Measurements from ENCODE around the gene IL18BP. TPM values are rescaled to one million over a fixed set of nuclear protein-coding genes. Genes with fewer than 3 reads are reported as not detected.

Gene IL18BP
- total and polyA plus RNA-seq, 10 of the 15 experiments (the other 5 are each of a cell fraction or from before 2014, with no cell fraction given) = 2.6 to 18.1 (median 10.7) TPM

- no peak overlapping the region for H3K9ac ChIP-seq (ENCODE audit: control insufficient read depth, insufficient read depth, low read length)
- RAD21 ChIA-PET (ENCODE audit: unreplicated experiment) = interaction anchor here (1.2 to 2.7 kb wide), 5 partner anchors 9 to 439 kb away, joined by 3 to 17 read pairs (median 6); partner anchors contain the start of genes RNF121 and XNDC1N
- CTCF ChIA-PET = interaction anchor here (0.6 to 8.5 kb wide), 7 partner anchors 9 to 100 kb away, joined by 3 to 93 read pairs (median 4); no protein-coding TSS in a partner anchor
- DNase-seq (ENCODE audit: low read depth, low spot score) = peak; percentile 94
- peak; percentile 87 for ATAC-seq
- H3K9me3 ChIP-seq (replicated peaks; ENCODE audit: control insufficient read depth, insufficient read depth, low read length) = no peaks in the 10 kb centered on the region
- SMC1A ChIA-PET (ENCODE audit: uncharacterized antibody, unreplicated experiment) = interaction anchor here (0.6 to 8.3 kb wide), 18 partner anchors 8 to 423 kb away, joined by 3 to 67 read pairs (median 4); partner anchors contain the start of genes RNF121 and XNDC1N
- peak; percentile 52 for FAIRE-seq
- no peaks in the 10 kb centered on the region; the same call in none of the 2 replicates for H3K79me2 ChIP-seq (ENCODE audit: control insufficient read depth, insufficient read depth, low read length)
- H3K4me2 ChIP-seq (ENCODE audit: control insufficient read depth, insufficient read depth) = peak overlapping the region; percentile 49
- 5% methylated on average over 3 of the region's 3 CpGs for WGBS (ENCODE audit: insufficient coverage, insufficient replicate concordance, low lambda C conversion rate, missing lambda C conversion rate)
- peaks cover 8 to 21% of the 10 kb centered on the region in 2 experiments for H3K36me3 ChIP-seq (ENCODE audit: control insufficient read depth in 2 of 2, insufficient read depth in 2 of 2, low read length in 1 of 2)
- H3K27ac ChIP-seq (ENCODE audit: control insufficient read depth, insufficient read depth) = peak overlapping the region; percentile 77
- intact Hi-C loops (cut with micrococcal nuclease; ENCODE audit: unreplicated experiment) = no loop called here
- no peaks in the 10 kb centered on the region for H3K27me3 ChIP-seq (replicated peaks in 1 of 2; ENCODE audit: control insufficient read depth in 2 of 2, insufficient read depth in 2 of 2, low read length in 1 of 2)
- TSS peak; percentile 11 for BruUV-seq (replicated peaks)
- in situ Hi-C loops (cut with MboI) = no loop called here
- POLR2A ChIA-PET = interaction anchor here (0.7 to 1.5 kb wide), 4 partner anchors 8 to 49 kb away, joined by 3 to 4 read pairs (median 3); no protein-coding TSS in a partner anchor
- H4K20me1 ChIP-seq (ENCODE audit: control insufficient read depth, insufficient read depth) = no peaks in the 10 kb centered on the region
- H3K4me1 ChIP-seq (ENCODE audit: control insufficient read depth, insufficient read depth, low read length) = peaks cover 32% of the 10 kb centered on the region
- H2AFZ ChIP-seq (ENCODE audit: control insufficient read depth, low read depth, low read length) = no peak overlapping the region
- no peak overlapping the region for H3K4me3 ChIP-seq
- TF ChIP-seq SREBF2 (IDR thresholded peaks at IDR 0.05; ENCODE audit: low read length) (no peak), CHD4 (IDR thresholded peaks at IDR 0.05) (no peak), TBL1XR1 (IDR thresholded peaks at IDR 0.05; ENCODE audit: low read depth, low read length) (peak; percentile 59; the same call in 1 of the 2 replicates), FOXK2 (IDR thresholded peaks at IDR 0.05) (no peak), RELA (IDR thresholded peaks at IDR 0.05; ENCODE audit: borderline replicate concordance, partially characterized antibody) (no peak), ATF7 (IDR thresholded peaks at IDR 0.05; ENCODE audit: low read depth) (peak; percentile 80), PRDM15 (CRISPR knock-in tag; IDR thresholded peaks at IDR 0.05) (no peak), BACH1 (IDR thresholded peaks at IDR 0.05; ENCODE audit: borderline replicate concordance) (peak; percentile 86; the same call in 1 of the 2 replicates), MLLT1 (IDR thresholded peaks at IDR 0.05) (peak; percentile 71; the same call in 1 of the 2 replicates)
- TF ChIP-seq, protein P1, sequence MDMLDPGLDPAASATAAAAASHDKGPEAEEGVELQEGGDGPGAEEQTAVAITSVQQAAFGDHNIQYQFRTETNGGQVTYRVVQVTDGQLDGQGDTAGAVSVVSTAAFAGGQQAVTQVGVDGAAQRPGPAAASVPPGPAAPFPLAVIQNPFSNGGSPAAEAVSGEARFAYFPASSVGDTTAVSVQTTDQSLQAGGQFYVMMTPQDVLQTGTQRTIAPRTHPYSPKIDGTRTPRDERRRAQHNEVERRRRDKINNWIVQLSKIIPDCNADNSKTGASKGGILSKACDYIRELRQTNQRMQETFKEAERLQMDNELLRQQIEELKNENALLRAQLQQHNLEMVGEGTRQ (IDR thresholded peaks at IDR 0.05; ENCODE audit: borderline replicate concordance, low read depth, low read length) = no peak
- TF ChIP-seq, protein P2, sequence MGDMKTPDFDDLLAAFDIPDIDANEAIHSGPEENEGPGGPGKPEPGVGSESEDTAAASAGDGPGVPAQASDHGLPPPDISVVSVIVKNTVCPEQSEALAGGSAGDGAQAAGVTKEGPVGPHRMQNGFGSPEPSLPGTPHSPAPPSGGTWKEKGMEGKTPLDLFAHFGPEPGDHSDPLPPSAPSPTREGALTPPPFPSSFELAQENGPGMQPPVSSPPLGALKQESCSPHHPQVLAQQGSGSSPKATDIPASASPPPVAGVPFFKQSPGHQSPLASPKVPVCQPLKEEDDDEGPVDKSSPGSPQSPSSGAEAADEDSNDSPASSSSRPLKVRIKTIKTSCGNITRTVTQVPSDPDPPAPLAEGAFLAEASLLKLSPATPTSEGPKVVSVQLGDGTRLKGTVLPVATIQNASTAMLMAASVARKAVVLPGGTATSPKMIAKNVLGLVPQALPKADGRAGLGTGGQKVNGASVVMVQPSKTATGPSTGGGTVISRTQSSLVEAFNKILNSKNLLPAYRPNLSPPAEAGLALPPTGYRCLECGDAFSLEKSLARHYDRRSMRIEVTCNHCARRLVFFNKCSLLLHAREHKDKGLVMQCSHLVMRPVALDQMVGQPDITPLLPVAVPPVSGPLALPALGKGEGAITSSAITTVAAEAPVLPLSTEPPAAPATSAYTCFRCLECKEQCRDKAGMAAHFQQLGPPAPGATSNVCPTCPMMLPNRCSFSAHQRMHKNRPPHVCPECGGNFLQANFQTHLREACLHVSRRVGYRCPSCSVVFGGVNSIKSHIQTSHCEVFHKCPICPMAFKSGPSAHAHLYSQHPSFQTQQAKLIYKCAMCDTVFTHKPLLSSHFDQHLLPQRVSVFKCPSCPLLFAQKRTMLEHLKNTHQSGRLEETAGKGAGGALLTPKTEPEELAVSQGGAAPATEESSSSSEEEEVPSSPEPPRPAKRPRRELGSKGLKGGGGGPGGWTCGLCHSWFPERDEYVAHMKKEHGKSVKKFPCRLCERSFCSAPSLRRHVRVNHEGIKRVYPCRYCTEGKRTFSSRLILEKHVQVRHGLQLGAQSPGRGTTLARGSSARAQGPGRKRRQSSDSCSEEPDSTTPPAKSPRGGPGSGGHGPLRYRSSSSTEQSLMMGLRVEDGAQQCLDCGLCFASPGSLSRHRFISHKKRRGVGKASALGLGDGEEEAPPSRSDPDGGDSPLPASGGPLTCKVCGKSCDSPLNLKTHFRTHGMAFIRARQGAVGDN (IDR thresholded peaks at IDR 0.05) = peak; percentile 38; the same call in 1 of the 2 replicates
Observed at GRCh38 chr11:71991494-71991893, 7.2 kb upstream of the IL18BP start.

Measured in GM12878 (cell line).